ENCODE measurements around the gene RAF1.

DNA sequence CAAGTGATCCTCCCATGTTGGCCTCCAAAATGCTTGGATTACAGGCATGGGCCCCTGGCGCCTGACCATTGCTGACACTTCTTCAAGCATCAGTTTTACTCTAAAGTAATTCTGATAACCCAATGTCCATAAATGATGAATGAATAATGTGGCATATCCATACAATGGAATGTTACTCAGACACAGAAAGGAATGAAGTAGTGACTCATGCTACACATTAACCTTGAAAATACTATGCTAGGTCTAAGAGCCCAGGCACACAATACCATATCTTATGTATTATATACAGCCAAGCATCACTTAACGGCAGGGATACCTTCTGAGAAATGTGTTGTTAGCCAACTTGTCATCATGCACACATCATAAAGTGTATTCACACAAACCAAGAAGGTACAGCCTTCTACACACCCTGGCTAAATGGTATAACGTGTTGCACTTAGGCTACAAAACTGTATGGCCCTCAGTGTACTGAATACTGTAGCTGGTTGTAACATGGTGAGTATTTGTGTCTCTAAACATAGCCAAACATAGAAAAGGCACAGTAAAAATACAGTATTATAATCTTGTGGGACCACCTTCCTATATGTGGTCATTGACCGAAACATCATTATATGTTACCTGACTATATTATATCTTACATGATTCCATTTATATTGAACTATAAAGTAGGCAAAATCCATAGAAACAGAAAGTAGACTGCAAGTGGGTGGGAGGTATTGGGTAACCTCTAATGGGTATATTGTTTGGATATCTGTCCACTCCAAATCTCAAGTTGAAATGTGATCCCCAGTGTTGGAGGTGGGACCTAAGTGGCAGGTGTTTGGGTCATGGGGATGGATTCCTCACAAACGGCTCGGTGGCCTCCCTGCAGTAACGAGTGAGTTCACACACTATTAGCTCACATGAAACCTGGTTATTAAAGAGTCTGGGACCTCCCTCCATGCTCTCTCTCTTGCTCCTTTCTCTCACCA, 75.6 kb downstream of the RAF1 start:
- TF ChIP-seq, protein P1, sequence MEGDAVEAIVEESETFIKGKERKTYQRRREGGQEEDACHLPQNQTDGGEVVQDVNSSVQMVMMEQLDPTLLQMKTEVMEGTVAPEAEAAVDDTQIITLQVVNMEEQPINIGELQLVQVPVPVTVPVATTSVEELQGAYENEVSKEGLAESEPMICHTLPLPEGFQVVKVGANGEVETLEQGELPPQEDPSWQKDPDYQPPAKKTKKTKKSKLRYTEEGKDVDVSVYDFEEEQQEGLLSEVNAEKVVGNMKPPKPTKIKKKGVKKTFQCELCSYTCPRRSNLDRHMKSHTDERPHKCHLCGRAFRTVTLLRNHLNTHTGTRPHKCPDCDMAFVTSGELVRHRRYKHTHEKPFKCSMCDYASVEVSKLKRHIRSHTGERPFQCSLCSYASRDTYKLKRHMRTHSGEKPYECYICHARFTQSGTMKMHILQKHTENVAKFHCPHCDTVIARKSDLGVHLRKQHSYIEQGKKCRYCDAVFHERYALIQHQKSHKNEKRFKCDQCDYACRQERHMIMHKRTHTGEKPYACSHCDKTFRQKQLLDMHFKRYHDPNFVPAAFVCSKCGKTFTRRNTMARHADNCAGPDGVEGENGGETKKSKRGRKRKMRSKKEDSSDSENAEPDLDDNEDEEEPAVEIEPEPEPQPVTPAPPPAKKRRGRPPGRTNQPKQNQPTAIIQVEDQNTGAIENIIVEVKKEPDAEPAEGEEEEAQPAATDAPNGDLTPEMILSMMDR (IDR thresholded peaks at IDR 0.05): no peak
- no peak for TF ChIP-seq POLR2A (IDR thresholded peaks at IDR 0.05)
